Cerebellar cortex (tissue), 1 donor: ENCODE results near the gene RALGPS1.

Source experiments
- DNase-seq: peaks from one replicate; pipeline ENCODE4 v3.0.0-alpha.2; 2015; ENCODE audit warnings: low spot score

RALGPS1 gene

GRCh38 chr9:127263237-127263636 lies 348.7 kb downstream of the RALGPS1 start:
- peak; percentile 79 for DNase-seq

DNA sequence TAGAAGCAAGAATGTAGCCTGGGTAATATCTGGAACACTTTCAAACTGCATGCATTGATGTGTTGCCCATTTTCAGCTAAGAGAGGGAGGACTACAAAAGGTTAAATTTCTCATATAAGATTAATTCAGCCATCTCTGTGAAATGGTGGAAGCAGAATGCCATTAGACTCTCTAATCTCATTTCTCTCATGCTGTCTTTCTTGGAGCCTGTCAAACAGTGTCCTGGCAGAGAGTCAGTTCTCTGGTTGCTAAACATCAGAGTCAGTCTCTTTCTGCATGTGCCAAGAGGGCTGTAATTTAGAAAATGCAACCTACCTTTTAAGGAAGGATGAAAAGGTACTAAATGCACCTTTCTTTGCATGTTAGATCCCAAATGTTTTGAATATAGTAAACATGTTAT lies 349.1 kb downstream of the RALGPS1 start:
- DNase-seq, result peak; percentile 95

- peak; percentile 84 for DNase-seq
Observed at GRCh38 chr9:127264462-127265219, 350.1 kb downstream of the RALGPS1 start, which contains the start of gene GARNL3. Gene GARNL3, plus strand, starts transcription at chr9:127264774. Its CDS starts 104 bp downstream, at chr9:127264878.

- DNase-seq, result peak; percentile 44
Observed at GRCh38 chr9:127267793-127268525, 353.4 kb downstream of the RALGPS1 start.

DNA sequence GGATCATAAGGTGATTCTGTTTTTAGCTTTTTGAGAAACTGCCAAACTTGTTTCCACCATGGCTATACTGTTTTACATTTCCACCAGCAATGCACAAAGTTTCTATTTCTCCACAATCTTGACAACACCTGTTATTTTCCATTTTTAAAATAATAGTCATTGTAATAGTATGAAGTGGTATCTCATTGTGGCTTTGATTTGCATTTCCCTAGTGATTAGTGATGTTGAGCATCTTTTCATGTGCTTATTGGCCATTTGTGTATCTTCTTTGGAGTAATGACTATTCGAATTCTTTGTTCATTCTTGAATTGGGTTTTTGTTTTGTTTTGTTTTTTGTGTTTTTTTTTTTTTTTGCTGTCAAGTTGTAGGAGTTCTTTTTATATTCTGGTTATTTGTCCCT lies 354.9 kb downstream of the RALGPS1 start:
- DNase-seq, result no peak
